GM12875 (cell line): ENCODE results near the gene ZNF3.

Experiments
- H3K4me3 ChIP-seq: one replicate; pipeline ENCODE4 v1.5.1; 2011; ENCODE audit warnings: low read depth, low read length, control low read depth
- CTCF ChIP-seq: IDR thresholded peaks from 2 replicates; pipeline ENCODE4 v1.5.1; 2011; ENCODE audit warnings: low read depth, mild to moderate bottlenecking, control low read depth, inconsistent platforms, low read length, moderate library complexity, borderline replicate concordance; ENCODE audit not compliant: insufficient read depth

The ZNF3 gene

GRCh38 chr7:100107125-100107737, 25.7 kb upstream of the ZNF3 start:
- no peak overlapping the region for H3K4me3 ChIP-seq
- TF ChIP-seq CTCF: no peak

- no peak for TF ChIP-seq CTCF
These were observed 25.1 kb upstream of the ZNF3 start for GRCh38 chr7:100106633-100107032.

GRCh38 chr7:100105534-100105933, 24.0 kb upstream of the ZNF3 start:
- no peak overlapping the region for H3K4me3 ChIP-seq

More at GRCh38 chr7:100106633-100107032, 25.1 kb upstream of the ZNF3 start:
- H3K4me3 ChIP-seq: no peak overlapping the region

GRCh38 chr7:100102950-100103840, 21.7 kb upstream of the ZNF3 start:
- no peak for TF ChIP-seq CTCF
- no peak overlapping the region for H3K4me3 ChIP-seq

More at GRCh38 chr7:100105534-100105933, 24.0 kb upstream of the ZNF3 start:
- no peak for TF ChIP-seq CTCF

GRCh38 chr7:100101016-100101862, 19.7 kb upstream of the ZNF3 start, which contains the start of the genes AP4M1 and MCM7:
TSS of gene AP4M1 (plus strand) at chr7:100101643. CDS start at chr7:100101715, 72 bp downstream.
TSS of gene MCM7 (minus strand) at chr7:100101397. CDS start at chr7:100101294, 103 bp downstream.
- H3K4me3 ChIP-seq: peak within 1 kb of the TSS; percentile 82
- TF ChIP-seq CTCF: no peak

GRCh38 chr7:100100420-100101015, 19.0 kb upstream of the ZNF3 start:
- no peak for TF ChIP-seq CTCF
- H3K4me3 ChIP-seq: peak overlapping the region; percentile 82
